HG03521 (cell line): ENCODE results near the gene PPP4R2.
"Not testable (repeated sequence)": the region's sequence is repeated elsewhere in the genome, so short reads cannot be mapped to it uniquely, and the experiment has no call there.

Source experiments
- ATAC-seq: cut with Tn5 transposase; IDR thresholded peaks from one replicate; pipeline ENCODE4 v1.9.1; 2021; ENCODE audit warnings: mild to moderate bottlenecking, moderate library complexity; ENCODE audit not compliant: unreplicated experiment

Gene PPP4R2

GRCh38 chr3:73021301-73021835, 24.8 kb downstream of the PPP4R2 start:
- no peak for ATAC-seq

GRCh38 chr3:73024836-73025235, 28.2 kb downstream of the PPP4R2 start:
- no peak for ATAC-seq

GRCh38 chr3:73026111-73026759, 29.6 kb downstream of the PPP4R2 start:
- ATAC-seq = no peak

- no peak for ATAC-seq
Measured at GRCh38 chr3:73026760-73027113, 30.1 kb downstream of the PPP4R2 start.

GRCh38 chr3:73028803-73029202, 32.2 kb downstream of the PPP4R2 start:
- no peak for ATAC-seq

- ATAC-seq = no peak
Measured at GRCh38 chr3:73029321-73029796, 32.7 kb downstream of the PPP4R2 start.

- ATAC-seq = no peak
Measured at GRCh38 chr3:73030073-73030597, 33.5 kb downstream of the PPP4R2 start.

GRCh38 chr3:73031573-73032103, 35.0 kb downstream of the PPP4R2 start:
- no peak for ATAC-seq

- no peak for ATAC-seq
Measured at GRCh38 chr3:73036694-73037591, 40.3 kb downstream of the PPP4R2 start.

- ATAC-seq = no peak
Measured at GRCh38 chr3:73041537-73041936, 44.9 kb downstream of the PPP4R2 start.

- ATAC-seq = no peak
Measured at GRCh38 chr3:73043414-73043813, 46.8 kb downstream of the PPP4R2 start.

- no peak for ATAC-seq
Measured at GRCh38 chr3:73045391-73045790, 48.8 kb downstream of the PPP4R2 start.

GRCh38 chr3:73046195-73046594, 49.6 kb downstream of the PPP4R2 start:
- no peak for ATAC-seq

GRCh38 chr3:73049319-73049718, 52.7 kb downstream of the PPP4R2 start:
- no peak for ATAC-seq

GRCh38 chr3:73052857-73053256, 56.2 kb downstream of the PPP4R2 start:
- no peak for ATAC-seq

GRCh38 chr3:73055583-73055982, 59.0 kb downstream of the PPP4R2 start:
- ATAC-seq = no peak

- no peak for ATAC-seq
Measured at GRCh38 chr3:73056014-73056844, 59.6 kb downstream of the PPP4R2 start.

- ATAC-seq = no peak
Measured at GRCh38 chr3:73056845-73057150, 60.2 kb downstream of the PPP4R2 start.

- no peak for ATAC-seq
Measured at GRCh38 chr3:73060302-73060723, 63.7 kb downstream of the PPP4R2 start.

- ATAC-seq = no peak
Measured at GRCh38 chr3:73061416-73061815, 64.8 kb downstream of the PPP4R2 start, which contains the start of gene EBLN2. Gene EBLN2, plus strand, starts transcription at chr3:73061659. Its CDS starts 423 bp downstream, at chr3:73062082.

- not testable (repeated sequence) for ATAC-seq
Measured at GRCh38 chr3:73066243-73066642, 69.6 kb downstream of the PPP4R2 start.
